IMR-90 (cell line): ENCODE measurements around the gene BSND. TPM values are rescaled to one million over a fixed set of nuclear protein-coding genes. Genes with fewer than 3 reads are reported as not detected.

ENCODE experiments used
- ATAC-seq: fragments of 200-7000 bp; cut with Tn5 transposase; 2 replicates; pipeline ENCODE4 v1.9.1; 2020; ENCODE audit warnings: low read depth, mild to moderate bottlenecking, moderate library complexity
- BruUV-seq: library from RNA; stranded (reverse); fragments of 400-500 nt; replicated peaks from 2 replicates; lab custom pipeline; 2021; lab: Mats Ljungman, UMichigan
- CTCF ChIA-PET: fragments of 300-600 bp; formaldehyde crosslinking; extraction: SDS; loops from one replicate; lab custom pipeline; 2021; ENCODE audit warnings: antibody characterized with exemption; lab: Yijun Ruan, JAX
- POLR2A ChIA-PET: fragments of 300-600 bp; sonication (Branson Sonifier 250); formaldehyde crosslinking; loops from one replicate; lab custom pipeline; 2022; ENCODE audit warnings: antibody characterized with exemption; ENCODE audit not compliant: unreplicated experiment; lab: Charles Lee
- DNase-seq: peaks from one replicate; pipeline ENCODE4 v3.0.0; 2013
- H2AFZ ChIP-seq: replicated peaks from 2 replicates; pipeline ENCODE3; 2013; ENCODE audit warnings: low read length, mild to moderate bottlenecking; ENCODE audit not compliant: poor library complexity
- H2AK5ac ChIP-seq: 2 replicates; pipeline ENCODE4 v1.6.1; 2013; ENCODE audit warnings: low read depth, low read length, inconsistent platforms
- H2AK9ac ChIP-seq: replicated peaks from 2 replicates; pipeline ENCODE3; 2013; ENCODE audit warnings: mild to moderate bottlenecking, low read depth, low read length, moderate library complexity; ENCODE audit not compliant: poor library complexity
- H2BK120ac ChIP-seq: 2 replicates; pipeline ENCODE4 v1.6.1; 2013; ENCODE audit warnings: low read depth, low read length, inconsistent platforms
- H2BK15ac ChIP-seq: 3 replicates; pipeline ENCODE4 v1.6.1; 2013; ENCODE audit warnings: low read depth, low read length, inconsistent platforms
- H2BK20ac ChIP-seq: 2 replicates; pipeline ENCODE4 v1.6.1; 2013; ENCODE audit warnings: low read depth, mild to moderate bottlenecking, inconsistent platforms, low read length, moderate library complexity
- H2BK5ac ChIP-seq: 2 replicates; pipeline ENCODE4 v1.6.1; 2013; ENCODE audit warnings: mild to moderate bottlenecking, low read depth, low read length, inconsistent platforms; ENCODE audit not compliant: poor library complexity, severe bottlenecking
- H3K14ac ChIP-seq: replicated peaks from 2 replicates; pipeline ENCODE4 v1.6.1; 2013; ENCODE audit warnings: low read depth, low read length, inconsistent platforms
- H3K18ac ChIP-seq: 2 replicates; pipeline ENCODE4 v1.6.1; 2013; ENCODE audit warnings: low read depth, low read length, control low read depth
- H3K23ac ChIP-seq: 2 replicates; pipeline ENCODE4 v1.6.1; 2013; ENCODE audit warnings: low read depth, low read length, inconsistent platforms
- H3K27ac ChIP-seq: 2 replicates; pipeline ENCODE4 v1.5.1; 2013; ENCODE audit warnings: mild to moderate bottlenecking, control low read depth, low read length; ENCODE audit not compliant: insufficient read depth
- H3K27me3 ChIP-seq: 2 replicates; pipeline ENCODE4 v1.6.1; 2013; ENCODE audit warnings: low read length; ENCODE audit not compliant: control insufficient read depth, insufficient read depth
- H3K36me3 ChIP-seq: 2 replicates; pipeline ENCODE4 v1.6.1; 2013; ENCODE audit warnings: low read length, mixed read lengths; ENCODE audit not compliant: control insufficient read depth, insufficient read depth
- H3K4ac ChIP-seq: 2 replicates; pipeline ENCODE4 v1.6.1; 2013; ENCODE audit warnings: low read depth, low read length, inconsistent platforms
- H3K4me1 ChIP-seq: 2 replicates; pipeline ENCODE4 v1.6.1; 2013; ENCODE audit warnings: low read length, mixed read lengths; ENCODE audit not compliant: control insufficient read depth, insufficient read depth
- H3K4me2 ChIP-seq: 2 replicates; pipeline ENCODE4 v1.6.1; 2013; ENCODE audit warnings: low read depth, mild to moderate bottlenecking, control low read depth, low read length, moderate library complexity
- H3K4me3 ChIP-seq: 2 replicates; pipeline ENCODE4 v1.5.1; 2013; ENCODE audit warnings: low read depth, mild to moderate bottlenecking, control low read depth, low read length, moderate library complexity; ENCODE audit not compliant: insufficient read depth
- H3K56ac ChIP-seq: 2 replicates; pipeline ENCODE4 v1.6.1; 2013; ENCODE audit warnings: low read length, inconsistent platforms; ENCODE audit not compliant: insufficient read depth; ENCODE audit errors: extremely low read depth
- H3K79me1 ChIP-seq, 2 experiments: 2 replicates each; pipeline ENCODE4 v1.6.1; 2013; ENCODE audit warnings: low read length in 2 of 2, inconsistent platforms in 1 of 2, low read depth in 1 of 2
- H3K9ac ChIP-seq: 2 replicates; pipeline ENCODE4 v1.6.1; 2013; ENCODE audit warnings: low read depth, low read length, control low read depth
- H3K9me1 ChIP-seq: 2 replicates; pipeline ENCODE4 v1.6.1; 2013; ENCODE audit warnings: low read length, inconsistent platforms; ENCODE audit not compliant: insufficient read depth
- H3K9me3 ChIP-seq: 2 replicates; pipeline ENCODE4 v1.6.1; 2013; ENCODE audit warnings: low read length; ENCODE audit not compliant: control insufficient read depth, insufficient read depth
- H4K20me1 ChIP-seq: 2 replicates; pipeline ENCODE4 v1.6.1; 2013; ENCODE audit warnings: low read length, inconsistent platforms; ENCODE audit not compliant: insufficient read depth
- H4K5ac ChIP-seq: 2 replicates; pipeline ENCODE4 v1.6.1; 2013; ENCODE audit warnings: mild to moderate bottlenecking, low read depth, low read length, control low read depth
- H4K8ac ChIP-seq, 2 experiments: 2 replicates each; pipeline ENCODE4 v1.6.1; 2013; ENCODE audit warnings: low read depth in 2 of 2, low read length in 2 of 2, control low read depth in 1 of 2, inconsistent platforms in 1 of 2
- H4K91ac ChIP-seq: 2 replicates; pipeline ENCODE4 v1.6.1; 2013; ENCODE audit warnings: low read depth, low read length, inconsistent platforms; ENCODE audit not compliant: insufficient read depth
- BHLHE40 ChIP-seq: fragments of 150-350 bp; IDR thresholded peaks from 2 replicates; pipeline ENCODE4 v1.6.1; 2016; ENCODE audit warnings: mild to moderate bottlenecking, low read depth, low read length
- CEBPB ChIP-seq: IDR thresholded peaks from 2 replicates; pipeline ENCODE4 v1.6.1; 2012; ENCODE audit warnings: low read depth, low read length, improper control_type of control experiment
- CHD1 ChIP-seq: IDR thresholded peaks from 2 replicates; pipeline ENCODE4 v1.6.1; 2012; ENCODE audit warnings: low read depth, low read length, improper control_type of control experiment
- CTCF ChIP-seq: conservative IDR thresholded peaks from 2 replicates; pipeline ENCODE4 v1.5.1; 2012; ENCODE audit warnings: mild to moderate bottlenecking, low read depth, low read length, improper control_type of control experiment
- FOS ChIP-seq: fragments of 150-350 bp; IDR thresholded peaks from 2 replicates; pipeline ENCODE4 v1.6.1; 2016; ENCODE audit warnings: low read depth, low read length
- MAFK ChIP-seq: IDR thresholded peaks from 2 replicates; pipeline ENCODE4 v1.6.1; 2012; ENCODE audit warnings: low read depth, low read length, improper control_type of control experiment
- MAZ ChIP-seq: IDR thresholded peaks from 2 replicates; pipeline ENCODE4 v1.6.1; 2012; ENCODE audit warnings: low read depth, mild to moderate bottlenecking, low read length, improper control_type of control experiment, moderate library complexity, borderline replicate concordance
- MXI1 ChIP-seq: IDR thresholded peaks from 2 replicates; pipeline ENCODE4 v1.6.1; 2012; ENCODE audit warnings: low read depth, mild to moderate bottlenecking, low read length, moderate library complexity, borderline replicate concordance
- POLR2A ChIP-seq: IDR thresholded peaks from 2 replicates; pipeline ENCODE4 v1.6.1; 2012; ENCODE audit warnings: mild to moderate bottlenecking, low read depth, low read length
- RAD21 ChIP-seq: IDR thresholded peaks from 2 replicates; pipeline ENCODE4 v1.6.1; 2012; ENCODE audit warnings: low read length, improper control_type of control experiment
- RCOR1 ChIP-seq: IDR thresholded peaks from 2 replicates; pipeline ENCODE4 v1.6.1; 2012; ENCODE audit warnings: mild to moderate bottlenecking, low read length, improper control_type of control experiment; ENCODE audit not compliant: insufficient replicate concordance
- RFX5 ChIP-seq: IDR thresholded peaks from 2 replicates; pipeline ENCODE4 v1.8.0; 2012; ENCODE audit warnings: low read depth, mild to moderate bottlenecking, low read length, moderate library complexity
- SMC3 ChIP-seq: fragments of 150-350 bp; IDR thresholded peaks from 2 replicates; pipeline ENCODE4 v1.6.1; 2016; ENCODE audit warnings: low read depth, mild to moderate bottlenecking, antibody characterized with exemption, low read length, moderate library complexity
- WGBS, 2 experiments: methylation state at CpG; one replicate each; pipeline versions ENCODE4 v1.1.5 to v1.1.7; 2013; ENCODE audit warnings: missing lambda C conversion rate in 2 of 2; ENCODE audit not compliant: insufficient read length in 1 of 2; ENCODE audit errors: extremely low coverage in 2 of 2; 5-methylcytosine and 5-hydroxymethylcytosine counted together
- dilution Hi-C: fragments of 300-500 bp; cut with HindIII; formaldehyde crosslinking; loops from one replicate; pipeline ENCODE4 v1.14.3; 2018; ENCODE audit warnings: low sequenced_read_pairs; ENCODE audit not compliant: unreplicated experiment
- in situ Hi-C: fragments of 300-500 bp; cut with MboI; formaldehyde crosslinking; loops from 3 replicates; pipeline ENCODE4 v1.14.3; 2019; ENCODE audit warnings: low sequenced_read_pairs, inconsistent platforms, mixed read lengths
- intact Hi-C: fragments of 100-400 bp; cut with micrococcal nuclease; formaldehyde crosslinking; loops from 2 replicates; pipeline ENCODE4 v1.10.0; 2022
- polyA plus RNA-seq, 3 experiments: library from polyadenylated mRNA; depleted of rRNA; stranded (reverse); fragments of >200 nt; gene quantifications; 2 replicates each; pipeline ENCODE4 v1.2.3, GENCODE V29; 2012; ENCODE audit warnings: low replicate concordance in 1 of 3
- total RNA-seq: library from RNA; depleted of rRNA; stranded (reverse); fragments of >200 nt; gene quantifications from 2 replicates; pipeline ENCODE4 v1.2.3, GENCODE V29; 2012
- TF ChIP-seq, protein P1 (sequence below): fragments of 150-350 bp; IDR thresholded peaks from 2 replicates; pipeline ENCODE4 v1.6.1; 2017; ENCODE audit warnings: mild to moderate bottlenecking, antibody characterized with exemption, low read length, low read depth
- TF ChIP-seq, protein P2 (sequence below): fragments of 150-350 bp; IDR thresholded peaks from 2 replicates; pipeline ENCODE4 v1.6.1; 2016; ENCODE audit warnings: low read depth, mild to moderate bottlenecking, low read length, moderate library complexity, borderline replicate concordance

BSND gene
- total and polyA plus RNA-seq, 2 of the 4 experiments (the other 2 are of a cell fraction): not detected

- CTCF ChIA-PET: no interaction called here
- ATAC-seq: no peak
- Histone ChIP-seq H2BK15ac (no peak overlapping the region), H3K4ac (no peak overlapping the region), H3K9ac (no peak overlapping the region), H3K9me3 (no peaks in the 10 kb centered on the region), H3K14ac (no peak overlapping the region), H2BK120ac (no peak overlapping the region), H2AK9ac (no peak overlapping the region), H3K9me1 (peaks cover 3% of the 10 kb centered on the region; the same call in 1 of the 2 replicates), H3K4me3 (no peak overlapping the region), H3K56ac (no peak overlapping the region), H3K23ac (no peak overlapping the region), H3K79me1 (no peaks in the 10 kb centered on the region), H3K18ac (no peak overlapping the region), H2AFZ (peak overlapping the region; percentile 32), H3K27me3 (peaks cover 86% of the 10 kb centered on the region), H4K20me1 (0 out of 2 replicates have a peak, but pooled peaks cover 4% of the 10 kb centered on the region), H3K4me2 (no peak overlapping the region), H4K5ac (no peak overlapping the region), H3K27ac (no peak overlapping the region), H4K8ac (no peak overlapping the region), H3K4me1 (peaks cover 2% of the 10 kb centered on the region; the same call in 1 of the 2 replicates), H4K91ac (no peak overlapping the region), H3K36me3 (no peaks in the 10 kb centered on the region), H2AK5ac (no peak overlapping the region), H2BK20ac (no peak overlapping the region), H2BK5ac (no peak overlapping the region)
- DNase-seq: no peak
- POLR2A ChIA-PET: no interaction called here
- dilution Hi-C loops (no loop called here), in situ Hi-C loops (no loop called here), intact Hi-C loops (no loop called here)
- no TSS peak for BruUV-seq
- WGBS, 2 experiments: 100% methylated on average over 1 of the region's 8 CpGs; no CpG with 5 or more reads in 1 of the 2 experiments
- TF ChIP-seq RCOR1 (no peak), POLR2A (no peak), MAFK (no peak), CHD1 (no peak), SMC3 (no peak), MXI1 (no peak), RAD21 (no peak), BHLHE40 (no peak), MAZ (no peak), FOS (no peak), CEBPB (no peak), RFX5 (no peak), CTCF (no peak)
- TF ChIP-seq, protein P1, sequence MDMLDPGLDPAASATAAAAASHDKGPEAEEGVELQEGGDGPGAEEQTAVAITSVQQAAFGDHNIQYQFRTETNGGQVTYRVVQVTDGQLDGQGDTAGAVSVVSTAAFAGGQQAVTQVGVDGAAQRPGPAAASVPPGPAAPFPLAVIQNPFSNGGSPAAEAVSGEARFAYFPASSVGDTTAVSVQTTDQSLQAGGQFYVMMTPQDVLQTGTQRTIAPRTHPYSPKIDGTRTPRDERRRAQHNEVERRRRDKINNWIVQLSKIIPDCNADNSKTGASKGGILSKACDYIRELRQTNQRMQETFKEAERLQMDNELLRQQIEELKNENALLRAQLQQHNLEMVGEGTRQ: no peak
- TF ChIP-seq, protein P2, sequence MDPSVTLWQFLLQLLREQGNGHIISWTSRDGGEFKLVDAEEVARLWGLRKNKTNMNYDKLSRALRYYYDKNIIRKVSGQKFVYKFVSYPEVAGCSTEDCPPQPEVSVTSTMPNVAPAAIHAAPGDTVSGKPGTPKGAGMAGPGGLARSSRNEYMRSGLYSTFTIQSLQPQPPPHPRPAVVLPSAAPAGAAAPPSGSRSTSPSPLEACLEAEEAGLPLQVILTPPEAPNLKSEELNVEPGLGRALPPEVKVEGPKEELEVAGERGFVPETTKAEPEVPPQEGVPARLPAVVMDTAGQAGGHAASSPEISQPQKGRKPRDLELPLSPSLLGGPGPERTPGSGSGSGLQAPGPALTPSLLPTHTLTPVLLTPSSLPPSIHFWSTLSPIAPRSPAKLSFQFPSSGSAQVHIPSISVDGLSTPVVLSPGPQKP: no peak
Observed at GRCh38 chr1:55037733-55038551, 39.2 kb downstream of the BSND start.
